ENCODE data around the gene ST3GAL5.
"Not testable (repeated sequence)": the region's sequence is repeated elsewhere in the genome, so short reads cannot be mapped to it uniquely, and the experiment has no call there.

Gene ST3GAL5

DNA sequence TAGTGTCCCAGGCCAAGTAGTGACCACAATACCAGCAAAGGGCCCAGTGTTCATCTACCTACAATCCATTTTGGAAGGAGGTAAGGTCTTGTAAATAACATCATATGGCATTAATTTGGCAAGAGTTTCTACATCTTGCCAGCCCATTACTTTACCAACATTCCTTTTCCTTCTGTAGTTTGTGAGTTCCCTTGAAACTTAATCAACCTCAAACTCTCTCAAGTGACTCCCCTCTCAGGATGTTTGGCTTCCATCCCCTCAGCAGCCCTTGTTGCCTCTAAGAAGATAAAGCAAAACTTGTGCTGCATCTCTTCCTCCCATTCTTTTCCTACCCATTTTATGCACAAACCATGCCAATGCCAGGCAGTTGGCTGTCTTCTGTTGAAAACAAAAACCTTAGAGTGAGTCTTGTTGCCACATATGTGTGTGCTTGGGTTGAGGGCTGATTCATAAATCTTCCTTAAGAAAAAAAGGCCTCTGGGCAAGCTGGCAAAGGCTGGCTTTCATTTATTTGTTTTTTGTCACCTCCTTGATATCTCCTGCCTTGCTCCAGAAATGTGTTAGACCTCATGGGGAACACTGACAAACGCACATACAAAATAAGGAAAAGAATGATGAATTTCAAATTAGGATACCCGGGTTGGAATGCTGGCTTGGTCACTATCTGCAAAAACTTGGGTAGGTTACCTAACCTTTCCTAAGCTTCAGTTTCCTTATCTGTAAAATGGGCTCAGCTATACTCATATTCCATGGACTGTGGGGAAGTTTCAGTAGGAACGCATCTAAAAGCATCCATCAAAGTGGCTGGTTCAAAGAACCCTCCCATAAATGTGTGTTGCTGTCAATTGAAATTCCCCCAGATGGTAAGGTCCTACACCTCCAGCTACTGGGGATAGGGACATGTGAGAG, 29.4 kb upstream of the ST3GAL5 start:
- DNase-seq: no peak

DNA sequence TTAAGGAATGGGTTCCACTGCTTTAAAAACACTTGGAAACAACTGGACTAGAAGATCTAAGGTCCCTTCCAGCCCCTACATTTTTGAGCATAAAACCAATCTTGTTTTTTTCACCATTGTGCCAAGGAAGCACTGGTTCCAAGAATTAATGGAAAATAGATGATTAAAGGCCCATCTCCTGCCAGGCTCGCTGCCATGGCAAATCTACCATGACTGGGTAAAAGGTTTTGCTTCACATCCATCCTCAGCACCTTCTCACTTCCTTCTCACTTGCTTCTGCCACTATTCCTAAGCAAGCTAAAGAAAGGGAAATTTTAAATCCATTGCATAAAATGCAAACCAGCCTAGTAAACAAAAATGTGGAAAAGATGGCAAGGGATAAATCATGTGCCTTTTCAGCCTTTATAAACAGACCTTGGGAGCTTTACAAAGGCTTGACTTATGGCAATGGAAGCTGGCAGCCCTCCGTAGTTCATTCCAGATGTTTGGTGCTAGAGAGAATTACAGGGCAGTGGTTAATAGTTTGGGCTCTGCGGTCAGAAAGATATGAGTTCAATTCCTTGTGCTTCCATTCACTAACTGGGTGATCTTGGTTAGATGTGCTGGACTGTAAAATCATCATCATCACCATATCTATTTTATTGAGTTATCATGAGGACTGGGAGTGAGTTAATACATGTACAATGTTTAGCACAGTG, 27.0 kb upstream of the ST3GAL5 start:
- DNase-seq: peak; percentile 45

DNA sequence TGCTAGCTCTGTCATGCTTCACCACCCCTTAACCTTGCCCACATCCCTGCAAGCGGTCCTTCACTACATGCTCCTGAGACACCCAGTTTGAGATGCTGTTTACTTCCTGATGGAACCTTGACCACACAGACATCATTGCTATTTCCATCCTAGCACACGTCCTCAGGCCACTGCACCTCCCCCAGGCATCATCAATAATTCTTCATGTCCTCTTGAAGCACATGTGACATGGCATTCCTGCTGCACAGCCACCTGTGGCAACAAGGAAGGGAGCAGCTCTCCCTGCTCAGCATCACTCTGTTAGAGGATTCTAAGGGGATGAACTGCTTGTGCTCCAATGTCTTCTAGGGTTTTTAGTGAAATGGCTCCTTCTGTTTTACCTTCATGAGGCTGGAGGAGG, 26.1 kb upstream of the ST3GAL5 start:
- peak; percentile 68 for DNase-seq

DNA sequence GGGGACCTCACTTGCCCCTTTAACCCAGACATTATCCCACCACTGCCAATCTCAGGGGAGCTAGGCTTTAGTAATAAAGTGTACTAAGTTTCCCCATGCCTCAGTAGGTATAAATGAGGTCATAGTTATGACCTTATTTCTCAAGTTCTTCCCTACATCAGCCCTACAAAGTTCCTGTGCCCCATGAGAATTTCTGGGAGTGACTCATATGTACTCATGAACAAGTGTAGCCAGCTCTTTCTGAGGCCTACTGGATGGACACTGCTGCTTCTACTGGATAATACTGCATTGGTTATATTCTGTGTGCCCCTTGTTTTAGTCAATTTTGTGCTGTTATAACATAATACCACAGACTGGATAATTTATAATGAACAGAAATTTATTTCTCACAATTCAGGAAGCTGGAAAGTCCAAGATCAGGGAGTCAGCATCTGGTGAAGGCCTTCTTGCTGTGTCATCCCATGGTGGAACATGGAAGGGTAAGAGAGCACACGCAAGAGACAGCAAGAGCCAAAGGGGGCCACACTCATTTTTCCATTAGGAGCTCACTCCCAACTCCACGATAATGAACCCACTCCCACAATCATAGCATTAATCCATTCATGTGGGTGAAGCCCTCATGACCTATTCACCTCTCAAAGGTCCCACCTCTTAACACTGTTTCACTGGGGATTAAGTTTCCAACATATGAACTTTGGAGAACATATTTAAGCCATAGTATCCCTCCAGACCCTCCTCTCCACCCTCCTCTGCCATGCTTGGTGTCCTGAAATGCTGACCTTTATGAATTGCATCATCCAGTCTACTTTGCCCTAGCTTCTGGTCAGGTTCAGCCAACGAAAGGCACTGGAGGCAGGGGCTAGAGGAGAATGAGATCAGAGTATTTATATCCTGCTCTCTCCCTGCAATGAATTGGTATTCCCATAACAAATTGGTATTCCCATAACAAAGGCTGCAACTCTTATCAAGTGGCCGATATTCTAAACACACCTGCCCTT, 25.4 kb upstream of the ST3GAL5 start:
- no peak for DNase-seq

DNA sequence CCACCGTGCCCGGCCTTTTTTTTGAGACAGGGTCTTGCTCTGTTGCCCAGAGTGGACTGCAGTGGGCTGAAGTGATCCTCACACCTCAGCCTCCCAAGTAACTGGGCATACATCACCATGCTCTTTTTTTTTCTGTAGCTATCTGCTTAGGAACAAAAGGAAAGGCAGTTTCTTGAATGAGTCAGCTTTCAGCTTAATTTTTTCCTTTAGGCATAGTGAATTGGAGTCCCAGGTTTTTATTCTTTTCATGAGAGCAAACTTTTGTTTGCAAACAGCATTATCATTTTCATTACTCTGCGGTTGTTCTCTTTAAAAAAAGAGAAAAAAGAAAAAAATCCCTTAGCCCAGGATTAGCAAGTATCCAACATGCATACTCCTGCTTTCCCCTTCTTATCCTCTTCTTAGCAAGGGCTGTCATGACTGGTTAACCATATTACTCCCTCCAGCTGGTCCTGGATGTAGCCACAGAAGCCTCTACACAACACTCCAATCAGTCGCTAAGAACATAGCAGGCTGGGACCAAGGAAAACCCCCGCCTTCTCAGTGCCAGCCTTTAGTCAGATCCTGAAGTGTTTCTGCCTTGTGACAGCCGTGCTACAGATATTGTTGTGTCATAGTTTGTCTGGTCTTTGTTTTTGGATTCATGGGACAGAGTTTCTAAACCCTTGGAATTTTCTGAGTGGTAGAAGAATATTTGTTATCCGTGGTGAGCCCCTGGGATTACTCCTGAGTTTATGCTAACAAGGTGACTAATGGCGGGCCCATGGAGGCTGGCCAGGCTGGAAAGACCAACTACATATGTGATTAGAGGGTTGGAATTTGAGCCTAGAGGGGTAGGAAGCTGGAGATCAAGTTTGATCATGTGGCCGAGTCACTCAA, 23.3 kb upstream of the ST3GAL5 start:
- DNase-seq: peak; percentile 27

DNA sequence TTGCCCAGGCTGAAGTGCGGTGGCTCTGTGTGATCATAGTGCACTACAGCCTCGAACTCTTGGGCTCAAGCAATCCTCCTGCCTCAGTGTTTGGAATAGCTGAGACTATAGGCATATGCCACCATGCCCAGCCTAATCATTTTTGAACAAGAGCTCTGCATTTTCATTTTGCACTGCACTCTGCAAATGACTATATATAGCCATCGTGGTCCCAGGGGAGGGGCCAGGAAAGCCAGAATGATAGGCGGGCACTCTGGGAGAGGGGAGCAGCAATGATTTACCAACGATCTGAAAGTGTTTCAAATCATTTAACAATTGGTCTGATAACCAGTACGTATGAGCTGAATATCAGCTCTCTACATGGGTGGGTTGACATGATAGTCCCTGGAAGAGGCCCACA, 22.3 kb upstream of the ST3GAL5 start:
- no peak for DNase-seq

DNA sequence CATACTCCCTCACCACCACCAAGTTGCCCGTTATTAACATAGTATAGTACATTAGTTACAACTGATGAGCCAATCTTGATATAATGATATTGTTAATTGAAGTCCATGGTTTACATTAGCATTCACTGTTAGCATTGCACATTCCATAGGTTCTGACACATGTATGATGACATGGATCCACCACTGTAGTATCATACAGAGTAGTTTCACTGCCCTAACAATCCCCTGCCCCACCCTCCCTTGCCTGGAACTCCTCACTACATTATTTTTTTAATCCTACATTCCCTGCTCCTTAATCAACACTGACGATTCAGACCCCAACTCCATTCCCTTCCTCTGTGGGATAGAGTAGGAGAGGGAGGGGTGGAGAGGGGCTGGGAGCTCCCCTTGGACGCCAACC, 20.2 kb upstream of the ST3GAL5 start:
- DNase-seq: no peak

DNA sequence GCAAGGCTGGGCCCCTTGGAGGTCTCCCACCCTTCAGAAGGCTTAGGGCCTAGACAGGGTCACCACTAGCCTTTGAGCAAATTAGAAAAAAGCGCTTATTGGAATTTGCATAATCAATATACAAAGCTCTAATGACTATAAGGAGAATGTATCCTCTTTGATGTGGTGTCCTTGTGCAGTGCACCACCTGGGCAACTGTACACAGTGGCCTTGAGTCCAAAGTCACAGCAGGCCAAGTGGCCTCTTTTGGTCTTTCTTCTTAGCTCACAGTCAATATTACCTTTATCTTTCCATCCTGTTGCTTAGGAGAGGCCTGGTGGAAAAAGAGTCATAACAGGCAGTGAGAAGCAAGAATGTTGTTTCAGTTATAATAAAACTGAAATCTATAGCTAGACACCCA, 19.7 kb upstream of the ST3GAL5 start:
- DNase-seq: no peak

DNA sequence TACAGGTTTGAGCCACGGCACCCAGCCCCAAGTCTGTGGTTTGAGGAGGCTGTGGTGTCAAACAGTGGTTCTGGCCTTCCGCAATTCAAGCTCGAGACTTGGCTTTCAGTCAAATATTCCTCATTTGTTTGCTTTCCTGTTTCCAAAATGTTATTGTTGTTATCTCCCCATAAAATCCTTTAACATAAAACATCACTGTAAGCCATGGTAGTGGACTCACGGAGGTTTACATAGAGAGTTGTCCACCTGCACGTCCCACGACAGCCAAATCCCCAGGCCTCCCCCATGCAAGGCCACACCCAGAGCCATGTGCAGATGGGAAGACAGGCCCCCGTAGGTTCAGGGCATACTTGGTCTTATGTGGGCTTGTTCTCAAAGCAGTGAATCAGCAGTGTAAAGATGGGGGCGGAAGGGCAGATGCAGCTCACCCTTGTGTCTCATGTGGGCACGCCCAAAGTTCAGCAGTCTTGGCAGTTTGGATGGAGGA, 18.9 kb upstream of the ST3GAL5 start:
- DNase-seq: no peak

DNA sequence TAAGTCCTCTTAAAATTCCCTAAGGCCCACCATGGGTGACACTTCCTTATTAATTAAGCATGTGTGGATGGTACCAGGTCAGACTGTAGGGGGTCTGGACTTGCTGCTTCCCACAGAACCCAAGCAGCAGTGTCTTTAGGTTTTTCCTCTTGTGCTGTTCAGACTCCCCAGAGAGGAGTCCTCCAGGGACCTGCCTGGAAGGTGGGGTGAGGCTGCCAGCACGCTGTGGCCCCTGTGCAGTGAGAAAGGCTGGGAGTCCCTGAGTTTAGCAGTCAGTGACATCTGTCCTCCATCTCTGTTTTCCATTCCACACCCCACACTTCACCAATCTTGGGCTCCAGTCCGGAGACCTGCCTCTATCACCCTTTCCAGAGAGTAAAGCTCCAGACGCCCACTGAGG, 18.0 kb upstream of the ST3GAL5 start:
- DNase-seq: no peak

DNA sequence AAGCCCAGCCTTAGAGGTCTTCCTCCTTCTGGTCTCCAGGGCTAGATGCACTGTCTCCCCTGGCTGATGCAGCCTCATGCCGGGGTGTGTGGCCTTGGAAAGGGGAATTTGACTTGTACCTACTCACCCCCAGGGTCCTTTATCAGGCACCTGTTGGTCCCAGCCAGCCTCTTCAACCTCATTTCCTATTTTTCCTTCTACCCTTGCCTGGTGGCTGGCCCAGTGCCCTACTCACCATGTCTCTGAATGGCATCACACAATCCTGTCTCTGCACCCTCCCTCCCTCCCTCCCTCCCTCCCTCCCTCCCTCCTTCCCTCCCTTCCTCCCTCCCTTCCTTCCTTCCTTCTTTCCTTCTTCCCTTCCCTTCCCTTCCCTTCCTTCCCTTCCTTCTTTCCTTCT, 17.1 kb upstream of the ST3GAL5 start:
- no peak for DNase-seq

DNA sequence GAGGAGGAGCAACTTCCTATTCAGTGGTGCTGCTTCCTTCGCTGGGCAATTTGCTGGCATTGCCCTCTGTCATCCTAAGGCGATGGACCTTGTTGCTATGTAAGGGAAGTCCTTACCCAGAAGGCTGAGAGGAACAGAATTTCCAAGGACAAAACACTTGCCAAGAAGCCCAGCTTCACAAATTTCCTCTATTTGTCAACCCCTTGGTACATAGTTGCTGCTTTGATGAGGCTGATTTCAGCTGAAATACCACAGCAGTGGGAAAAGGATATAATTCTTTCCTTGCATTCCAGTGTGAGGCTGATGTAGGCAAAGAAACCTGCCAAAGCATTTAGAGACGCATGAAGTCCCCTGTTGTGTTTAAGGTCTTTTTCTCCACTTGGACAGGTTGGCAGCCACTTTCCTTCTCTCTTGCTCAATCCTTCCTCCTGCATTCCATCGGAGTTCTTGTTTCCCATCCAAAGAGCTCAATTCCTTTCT, 16.4 kb upstream of the ST3GAL5 start:
- no peak for DNase-seq

DNA sequence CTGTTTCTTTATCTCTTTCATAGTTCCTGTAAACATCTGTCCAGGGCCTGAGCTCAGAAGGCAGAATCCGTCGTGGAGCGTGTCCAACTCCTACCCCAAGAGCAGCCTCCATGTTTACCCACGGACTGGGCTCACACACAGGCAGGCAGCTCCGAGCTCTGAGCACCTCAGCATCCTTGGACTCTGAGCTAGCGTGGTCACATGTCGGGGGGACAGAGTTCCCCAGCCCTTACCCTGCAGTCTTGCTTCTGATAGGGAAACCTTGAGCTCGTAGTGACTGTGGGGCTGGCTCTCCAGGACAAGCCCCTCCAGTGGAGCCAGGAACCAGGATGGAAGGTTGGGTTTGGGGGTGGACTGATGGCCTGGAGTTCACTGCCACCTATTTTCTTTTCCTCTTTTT, 15.1 kb upstream of the ST3GAL5 start:
- no peak for DNase-seq

DNA sequence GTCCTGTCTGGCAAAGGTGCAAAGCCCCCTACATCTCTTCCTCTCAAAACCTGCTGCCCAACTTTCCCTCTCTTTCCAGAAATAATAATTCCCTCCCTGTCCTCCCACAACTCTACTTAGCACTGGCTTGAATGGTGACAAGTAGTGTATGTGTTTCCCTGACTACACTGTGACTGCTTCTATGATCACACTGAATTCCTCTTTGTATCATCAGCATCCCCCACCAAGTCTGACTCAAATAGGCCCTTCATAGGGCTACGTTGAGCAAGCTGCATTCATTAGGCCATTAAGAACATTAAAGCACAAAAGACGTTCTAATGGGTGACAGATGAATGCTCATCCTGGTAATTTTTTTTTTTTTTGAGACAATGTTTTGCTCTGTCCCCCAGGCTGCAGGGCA, 13.7 kb upstream of the ST3GAL5 start:
- DNase-seq: no peak

DNA sequence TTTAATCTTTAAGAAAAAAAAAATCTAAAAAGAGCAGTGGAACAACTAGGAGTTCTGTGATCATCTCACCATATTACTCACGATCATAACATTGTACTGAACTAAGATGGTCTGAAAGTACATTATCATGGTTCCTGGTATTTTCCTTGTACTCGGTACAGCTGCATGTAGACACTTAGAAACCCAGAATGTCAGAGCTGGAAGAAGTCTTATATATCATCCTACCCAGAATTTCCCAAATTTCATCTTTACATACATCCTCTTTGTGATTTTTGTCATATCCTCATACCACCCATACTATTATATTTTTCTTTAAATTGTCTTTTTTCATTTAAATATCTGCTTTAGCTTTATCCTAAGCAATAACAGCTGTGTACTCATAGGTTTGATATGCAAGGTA, 12.4 kb upstream of the ST3GAL5 start:
- DNase-seq: no peak

DNA sequence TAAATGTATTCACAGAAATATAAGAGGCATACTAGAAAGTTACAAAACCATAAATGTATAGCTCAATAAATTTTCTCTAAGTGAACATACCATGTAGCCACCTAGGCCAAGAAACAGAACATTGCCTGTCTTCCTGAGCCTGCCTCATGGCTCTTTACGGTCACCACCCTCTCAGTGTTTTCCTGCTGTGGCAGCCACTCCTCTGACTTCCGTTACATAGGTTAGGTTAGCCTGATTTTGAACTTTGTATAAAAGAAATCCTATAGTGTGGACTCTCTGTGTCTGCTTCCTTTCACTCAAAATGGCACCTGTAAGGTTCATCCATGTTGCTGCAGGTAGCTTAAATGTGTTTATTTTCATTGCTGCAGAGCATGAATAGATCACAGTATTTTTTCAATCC, 11.6 kb upstream of the ST3GAL5 start:
- DNase-seq: no peak

DNA sequence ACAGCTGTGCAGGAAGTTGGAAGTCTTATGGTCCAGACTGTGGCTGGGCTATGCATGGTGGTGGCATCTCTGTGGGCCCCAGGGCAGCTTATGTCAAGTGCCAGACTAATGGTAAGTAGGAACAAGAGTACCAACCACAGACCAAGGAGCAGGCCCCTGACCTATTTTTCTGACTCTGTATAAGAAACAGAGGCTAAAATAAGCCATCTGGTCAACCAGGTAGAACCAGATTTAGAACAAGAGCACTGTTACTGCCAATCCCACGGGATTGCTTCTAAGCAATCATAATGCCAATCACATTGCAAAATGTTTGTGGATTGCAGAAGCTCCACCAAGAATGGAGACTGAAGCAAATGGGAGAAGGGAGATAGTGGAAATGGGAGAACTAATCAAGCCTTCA, 11.1 kb upstream of the ST3GAL5 start:
- no peak for DNase-seq

DNA sequence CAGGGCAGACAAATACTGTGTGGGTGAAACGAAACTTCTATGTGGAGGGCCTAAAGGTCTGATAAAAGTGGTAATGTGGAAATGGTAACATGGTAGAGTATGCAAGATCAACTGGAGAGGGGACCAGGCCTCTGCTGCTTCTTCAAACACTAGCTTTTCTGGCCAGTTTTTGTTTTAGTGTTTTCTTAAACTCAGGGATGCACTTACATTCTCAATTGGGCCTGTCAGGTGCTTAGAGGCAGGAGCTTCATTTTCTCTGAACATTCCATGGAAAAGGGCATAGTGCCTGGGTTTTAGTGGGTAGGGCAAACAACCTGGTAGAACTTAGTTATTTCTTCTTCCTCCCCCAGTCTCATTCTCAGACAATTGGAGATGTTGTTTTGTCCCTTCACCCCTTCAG, 10.5 kb upstream of the ST3GAL5 start:
- no peak for DNase-seq

DNA sequence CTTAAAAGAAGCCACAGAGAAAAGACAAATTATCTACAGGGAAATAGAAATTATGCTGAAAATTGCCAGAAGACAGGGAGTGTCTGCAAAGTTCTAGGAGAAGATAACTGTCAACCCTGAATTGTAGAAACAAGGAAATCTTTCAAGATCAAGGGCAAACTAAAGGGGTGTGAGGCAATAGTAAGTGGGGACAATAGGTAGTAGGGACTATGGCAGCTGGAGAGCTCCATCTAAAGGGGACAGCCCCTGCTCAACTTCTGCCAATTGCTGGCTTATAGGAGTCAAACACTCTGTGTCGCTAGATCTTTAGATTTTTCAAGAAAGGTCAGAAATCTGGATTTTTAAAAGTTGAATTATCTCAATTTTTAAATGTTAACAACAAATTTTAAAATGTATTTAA, 10.1 kb upstream of the ST3GAL5 start:
- DNase-seq: no peak

DNA sequence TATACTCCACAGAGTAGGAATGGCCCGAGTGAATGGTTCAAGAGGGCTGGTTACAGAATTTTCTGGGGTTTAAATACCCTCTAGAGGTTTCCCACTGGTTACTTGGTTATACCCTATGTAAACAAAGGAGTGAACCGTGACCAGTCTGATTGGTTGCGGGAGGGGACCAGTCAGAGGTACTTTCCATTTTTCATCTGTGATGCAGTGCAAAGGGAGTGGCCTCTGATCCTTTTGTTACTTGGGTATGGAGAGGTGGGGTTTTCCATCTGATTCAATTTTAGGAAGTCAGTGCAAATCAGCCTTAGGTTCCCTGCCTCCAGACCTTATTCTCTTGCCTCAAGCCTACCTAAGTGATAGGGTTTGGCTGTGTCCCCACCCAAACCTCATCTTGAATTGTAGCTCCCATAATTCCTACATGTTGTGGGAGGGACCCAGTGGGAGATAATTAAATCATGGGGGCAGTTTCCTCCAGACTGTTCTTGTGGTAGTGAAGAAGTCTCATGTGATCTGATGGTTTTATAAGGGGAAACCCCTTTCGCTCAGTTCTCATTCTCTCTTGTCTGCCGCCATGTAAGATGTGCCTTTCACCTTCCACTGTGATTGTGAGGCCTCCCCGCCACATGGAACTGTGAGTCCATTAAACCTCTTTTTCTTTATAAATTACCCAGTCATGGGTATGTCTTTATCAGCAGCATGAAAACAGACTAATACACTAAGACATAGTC, 5.9 kb upstream of the ST3GAL5 start:
- DNase-seq: not testable (repeated sequence)

Data from DMS79 (cell line).